ENCODE results near the gene MIF4GD. TPM values are rescaled to one million over a fixed set of nuclear protein-coding genes. Genes with fewer than 3 reads are reported as not detected.

Gene MIF4GD
- total and polyA plus RNA-seq, 2 of the 4 experiments (the other 2 are of a cell fraction) = 4.1 to 6.9 TPM

DNA sequence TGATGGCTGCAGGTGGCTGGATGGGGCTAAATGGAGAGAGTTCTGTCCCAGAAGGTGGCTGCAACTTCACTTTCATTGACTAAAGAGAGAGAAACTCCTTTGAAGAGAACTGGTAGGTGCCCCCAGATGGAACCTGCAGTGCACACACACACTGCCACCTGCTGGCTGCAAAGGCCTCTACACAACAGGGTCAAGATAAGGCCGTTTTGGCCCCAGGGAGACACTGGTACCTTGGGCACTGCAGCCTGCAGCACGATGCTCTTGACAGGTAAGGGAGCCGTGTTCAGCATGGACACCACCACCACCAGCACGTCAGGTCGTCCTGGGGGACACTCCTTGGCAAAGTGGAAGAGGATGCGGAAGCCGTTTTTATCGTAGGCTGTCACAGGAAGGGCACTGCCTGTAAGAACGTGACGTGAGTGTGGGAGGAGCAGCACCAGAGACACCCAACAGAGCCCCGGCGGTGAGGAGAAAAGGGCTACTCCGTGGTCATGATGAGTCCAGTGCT lies 32.3 kb downstream of the MIF4GD start:
- H2AK5ac ChIP-seq (ENCODE audit: low read depth, low read length) = no peak overlapping the region
- H3K9me1 ChIP-seq (ENCODE audit: insufficient read depth, low read length) = no peaks in the 10 kb centered on the region
- no peak overlapping the region for H4K91ac ChIP-seq (ENCODE audit: insufficient read depth, low read depth, low read length)
- dilution Hi-C loops (cut with HindIII; ENCODE audit: low sequenced_read_pairs, unreplicated experiment) = no loop called here
- H3K4ac ChIP-seq (ENCODE audit: low read depth, low read length) = no peak overlapping the region
- H3K4me3 ChIP-seq (ENCODE audit: insufficient read depth, low read depth, low read length) = no peak overlapping the region
- no peaks in the 10 kb centered on the region for H3K4me1 ChIP-seq (ENCODE audit: control insufficient read depth, insufficient read depth, low read length)
- no peak overlapping the region for H3K27ac ChIP-seq (ENCODE audit: insufficient read depth, low read length)
- no peaks in the 10 kb centered on the region for H3K27me3 ChIP-seq (ENCODE audit: control insufficient read depth, insufficient read depth, low read length)
- peak overlapping the region; percentile 58 for H2AK9ac ChIP-seq (replicated peaks; ENCODE audit: low read depth, low read length, poor library complexity)
- CTCF ChIA-PET = interaction anchor here (0.7 kb wide), 1 partner anchor 37 kb away, joined by 3 read pairs; no protein-coding TSS in a partner anchor
- H2BK120ac ChIP-seq (ENCODE audit: low read depth, low read length) = no peak overlapping the region
- peaks cover 0 to 12% of the 10 kb centered on the region in 2 experiments; a peak in 1 of 4 replicates for H3K79me1 ChIP-seq (ENCODE audit: low read depth in 1 of 2, low read length in 2 of 2)
- no peak overlapping the region for H4K8ac ChIP-seq (ENCODE audit: low read depth in 2 of 2, low read length in 2 of 2)
- intact Hi-C loops (cut with micrococcal nuclease) = no loop called here
- no peaks in the 10 kb centered on the region for H3K9me3 ChIP-seq (ENCODE audit: control insufficient read depth, insufficient read depth, low read length)
- H3K18ac ChIP-seq (ENCODE audit: low read depth, low read length) = no peak overlapping the region
- peaks cover 83% of the 10 kb centered on the region for H3K36me3 ChIP-seq (ENCODE audit: control insufficient read depth, insufficient read depth, low read length)
- H3K14ac ChIP-seq (replicated peaks; ENCODE audit: low read depth, low read length) = no peak overlapping the region
- in situ Hi-C loops (cut with MboI; ENCODE audit: low sequenced_read_pairs) = no loop called here
- DNase-seq = peak; percentile 69
- 89% methylated on average over 4 of the region's 13 CpGs; no CpG with 5 or more reads in 1 of the 2 experiments for WGBS, 2 experiments (ENCODE audit: extremely low coverage in 2 of 2, insufficient read length in 1 of 2)
- no peak overlapping the region for H4K5ac ChIP-seq (ENCODE audit: low read depth, low read length)
- TF ChIP-seq SMC3 (IDR thresholded peaks at IDR 0.05; ENCODE audit: low read depth, low read length) (peak; percentile 63), RFX5 (IDR thresholded peaks at IDR 0.05; ENCODE audit: low read depth, low read length) (no peak), BHLHE40 (IDR thresholded peaks at IDR 0.05; ENCODE audit: low read depth, low read length) (no peak), MAZ (IDR thresholded peaks at IDR 0.05; ENCODE audit: borderline replicate concordance, low read depth, low read length) (no peak; the same call in 1 of the 2 replicates), RAD21 (IDR thresholded peaks at IDR 0.05; ENCODE audit: low read length) (peak; percentile 49)
- TF ChIP-seq, protein P1, sequence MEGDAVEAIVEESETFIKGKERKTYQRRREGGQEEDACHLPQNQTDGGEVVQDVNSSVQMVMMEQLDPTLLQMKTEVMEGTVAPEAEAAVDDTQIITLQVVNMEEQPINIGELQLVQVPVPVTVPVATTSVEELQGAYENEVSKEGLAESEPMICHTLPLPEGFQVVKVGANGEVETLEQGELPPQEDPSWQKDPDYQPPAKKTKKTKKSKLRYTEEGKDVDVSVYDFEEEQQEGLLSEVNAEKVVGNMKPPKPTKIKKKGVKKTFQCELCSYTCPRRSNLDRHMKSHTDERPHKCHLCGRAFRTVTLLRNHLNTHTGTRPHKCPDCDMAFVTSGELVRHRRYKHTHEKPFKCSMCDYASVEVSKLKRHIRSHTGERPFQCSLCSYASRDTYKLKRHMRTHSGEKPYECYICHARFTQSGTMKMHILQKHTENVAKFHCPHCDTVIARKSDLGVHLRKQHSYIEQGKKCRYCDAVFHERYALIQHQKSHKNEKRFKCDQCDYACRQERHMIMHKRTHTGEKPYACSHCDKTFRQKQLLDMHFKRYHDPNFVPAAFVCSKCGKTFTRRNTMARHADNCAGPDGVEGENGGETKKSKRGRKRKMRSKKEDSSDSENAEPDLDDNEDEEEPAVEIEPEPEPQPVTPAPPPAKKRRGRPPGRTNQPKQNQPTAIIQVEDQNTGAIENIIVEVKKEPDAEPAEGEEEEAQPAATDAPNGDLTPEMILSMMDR (conservative IDR thresholded peaks at IDR 0.05; ENCODE audit: low read depth, low read length) = peak; percentile 68
- no peak overlapping the region for H2BK15ac ChIP-seq (ENCODE audit: low read depth, low read length)
- H3K23ac ChIP-seq (ENCODE audit: low read depth, low read length) = no peak overlapping the region
- BruUV-seq (replicated peaks) = no TSS peak
- H2AFZ ChIP-seq (replicated peaks; ENCODE audit: low read length, poor library complexity) = peak overlapping the region; percentile 63
- no peak overlapping the region for H2BK20ac ChIP-seq (ENCODE audit: low read depth, low read length)
- POLR2A ChIA-PET (ENCODE audit: unreplicated experiment) = interaction anchor here (0.7 kb wide), 1 partner anchor 28 kb away, joined by 3 read pairs; no protein-coding TSS in a partner anchor
- no peak overlapping the region for H2BK5ac ChIP-seq (ENCODE audit: low read depth, low read length, poor library complexity, severe bottlenecking)
- H4K20me1 ChIP-seq (ENCODE audit: insufficient read depth, low read length) = peaks cover 17% of the 10 kb centered on the region
- no peak overlapping the region for H3K4me2 ChIP-seq (ENCODE audit: low read depth, low read length)
- peak; percentile 87 for ATAC-seq (ENCODE audit: low read depth)
- H3K56ac ChIP-seq (ENCODE audit: extremely low read depth, insufficient read depth, low read length) = no peak overlapping the region
- no peak overlapping the region for H3K9ac ChIP-seq (ENCODE audit: low read depth, low read length)

All from IMR-90 (cell line).